Renal pelvis (tissue), 12 donors: ENCODE results near the gene WDR93. TPM values are rescaled to one million over a fixed set of nuclear protein-coding genes. Genes with fewer than 3 reads are reported as not detected.

Experiments used
- DNase-seq: peaks from one replicate; pipeline ENCODE4 v3.0.0-alpha.2; 2013
- long read RNA-seq, 16 experiments: transcript quantifications; one replicate each; lab custom pipeline, GENCODE V29; 2026
- polyA plus RNA-seq, 3 donors: library from polyadenylated mRNA; unstranded; fragments of 120-200 nt; gene quantifications; one replicate each; pipeline ENCODE4 v1.2.1, GENCODE V29; 2013; ENCODE audit not compliant: insufficient read length in 3 of 3

Gene WDR93
- polyA plus RNA-seq = 1 to 10 TPM; 2.4 to 4.0 (median 3.4) TPM
- long read RNA-seq, donor 1 = 0 reads
- long read RNA-seq, donor 2 = 0 reads
- long read RNA-seq, donor 3 = 0 reads
- long read RNA-seq, donor 4 = 0 reads
- long read RNA-seq, donor 5 = 0 reads
- long read RNA-seq, donor 6 = 0 reads
- long read RNA-seq, donor 7 = 0 reads
- long read RNA-seq, donor 8 = 0 reads
- long read RNA-seq, donor 9, partial matches to known transcripts = 0 of 1 reads
- long read RNA-seq, donor 9, other reads (novel, unspliced or antisense) = 0 of 1 reads
- long read RNA-seq, donor 10, partial matches to known transcripts = 0 of 18 reads
- long read RNA-seq, donor 10, other reads (novel, unspliced or antisense) = 18 of 18 reads
- long read RNA-seq, donor 11 = 0 reads
- long read RNA-seq, donor 12 = 0 reads
- long read RNA-seq, donor 13 = 0 reads
- long read RNA-seq, donor 14 = 0 reads
- long read RNA-seq, donor 15 = 0 reads
- long read RNA-seq, donor 16 = 0 reads

DNA sequence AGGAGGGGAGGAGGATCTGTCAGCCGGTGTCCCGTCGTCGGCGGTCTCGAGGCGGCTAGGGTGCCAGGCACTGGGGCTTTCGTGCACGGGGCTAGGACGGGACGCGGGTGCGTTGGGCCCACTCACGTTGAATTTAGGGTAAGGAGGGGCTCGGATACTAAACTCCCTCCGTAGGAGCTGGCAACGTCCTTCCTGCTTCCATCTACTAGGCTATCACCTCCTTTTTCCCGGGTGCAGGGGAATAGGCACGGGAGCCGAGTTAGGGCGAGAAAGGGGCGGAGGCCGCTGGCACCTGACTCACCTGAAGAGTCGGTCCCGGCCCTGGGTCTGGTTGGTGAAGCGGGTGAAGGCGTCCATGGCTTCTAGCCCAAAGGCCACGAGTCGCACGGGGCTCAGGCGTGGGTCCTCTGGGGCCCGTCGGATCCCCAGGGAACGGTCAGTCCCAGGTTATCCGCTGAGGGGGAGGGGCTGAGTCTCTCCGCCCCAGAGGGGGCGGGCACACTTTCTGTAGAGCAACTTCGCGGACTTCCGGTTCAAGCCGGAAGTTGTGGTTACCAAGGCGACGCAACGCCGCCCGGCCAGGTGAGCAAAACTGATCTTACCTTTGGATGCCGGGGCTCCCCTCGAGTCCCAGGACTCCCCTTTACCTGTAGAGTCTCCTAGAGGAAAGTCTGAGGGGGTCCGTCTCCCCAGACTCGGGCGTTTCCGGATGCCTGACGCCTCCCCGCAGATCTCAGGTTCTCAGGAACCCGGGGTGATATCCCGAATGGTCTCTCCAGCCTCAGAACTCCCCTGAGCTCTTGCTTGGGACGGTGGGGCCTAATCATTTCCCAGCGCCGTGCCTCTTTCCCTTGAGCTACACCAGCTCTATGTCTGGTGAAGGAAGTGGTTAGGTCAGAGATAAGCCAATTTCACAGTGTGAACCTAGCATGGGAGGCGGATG lies at the start of gene WDR93, which contains the start of gene PEX11A:
TSS of gene WDR93 (plus strand) at position 536 of the 943 bp plus-strand sequence. CDS start 10,936 bp downstream, outside the sequence.
TSS of gene PEX11A (minus strand) at position 479 of the 943 bp plus-strand sequence. CDS start at position 357, 122 bp downstream.
- DNase-seq = peak; percentile 86

- no peak for DNase-seq
Observed at GRCh38 chr15:89641053-89641452, 49.6 kb upstream of the WDR93 start.

- DNase-seq = no peak
Observed at GRCh38 chr15:89642106-89642505, 48.5 kb upstream of the WDR93 start.

- DNase-seq = no peak
Observed at GRCh38 chr15:89645680-89646079, 44.9 kb upstream of the WDR93 start.

DNA sequence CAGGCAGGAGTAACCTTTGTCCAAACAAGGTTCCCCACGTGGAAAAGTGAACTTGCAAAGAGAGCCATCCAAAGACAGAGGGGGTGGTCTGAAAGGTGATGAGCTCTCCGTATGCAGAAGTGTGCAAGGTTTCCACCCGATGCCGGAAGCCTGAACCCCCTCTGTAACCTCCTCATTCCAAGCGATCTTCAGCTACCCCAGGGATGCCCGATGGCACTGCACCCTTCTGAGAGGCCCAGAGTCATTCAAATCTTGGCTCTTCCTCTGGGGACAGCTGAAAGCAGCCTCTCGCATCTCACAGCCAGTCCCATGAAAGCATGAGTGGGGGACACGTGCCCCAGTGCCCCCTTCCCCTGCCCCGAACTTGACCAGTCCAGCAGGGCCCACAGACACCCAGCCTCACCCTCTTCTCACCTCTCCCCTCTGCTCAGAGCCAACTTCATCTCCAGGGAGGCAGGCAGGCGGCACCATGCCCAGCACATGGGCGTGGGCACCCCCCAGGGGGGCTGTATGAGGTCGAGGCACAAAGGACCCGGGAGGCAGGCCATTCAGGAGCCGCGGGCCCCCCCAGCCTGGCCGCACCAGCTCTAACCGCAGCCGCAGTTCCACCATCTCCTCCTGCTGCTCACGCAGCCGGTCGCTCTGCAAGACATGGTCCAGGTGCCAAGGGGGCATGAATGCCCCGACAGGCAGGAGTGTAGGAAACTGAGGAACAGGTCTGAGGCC lies 44.0 kb upstream of the WDR93 start:
- DNase-seq = no peak

DNA sequence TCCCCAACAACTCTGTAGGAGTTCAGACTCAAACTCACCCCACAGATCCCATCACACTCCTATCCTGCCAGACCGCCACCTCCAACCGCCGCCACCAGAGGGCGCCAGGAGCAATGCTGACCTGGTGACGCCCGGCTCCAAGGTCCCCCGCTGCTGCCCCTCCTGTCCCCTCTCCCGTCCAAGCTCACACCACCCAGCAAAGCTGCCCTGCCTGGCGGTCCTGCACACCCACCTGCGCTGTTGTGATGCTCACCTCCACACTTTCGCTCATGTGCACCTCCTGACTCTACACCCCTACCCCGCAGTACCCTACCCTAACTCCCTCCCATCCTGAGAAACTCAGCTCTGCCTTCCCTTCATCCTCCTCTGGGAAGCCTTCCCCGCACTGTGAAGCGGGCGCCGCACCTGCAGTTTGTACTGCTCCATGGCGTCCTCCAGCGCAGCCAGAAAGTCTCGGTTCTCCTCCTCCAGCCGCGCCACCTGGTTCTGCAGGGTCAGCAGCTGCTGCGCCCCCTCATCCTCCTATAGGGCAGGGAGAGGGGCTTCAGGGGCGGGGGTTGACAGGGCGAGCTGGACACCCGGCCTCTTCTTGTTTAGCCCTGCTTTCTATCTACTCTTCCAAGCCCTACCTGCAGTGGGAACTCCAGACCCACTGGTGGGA lies 43.3 kb upstream of the WDR93 start:
- peak; percentile 42 for DNase-seq

- DNase-seq = no peak
Observed at GRCh38 chr15:89648106-89649012, 42.3 kb upstream of the WDR93 start.

DNA sequence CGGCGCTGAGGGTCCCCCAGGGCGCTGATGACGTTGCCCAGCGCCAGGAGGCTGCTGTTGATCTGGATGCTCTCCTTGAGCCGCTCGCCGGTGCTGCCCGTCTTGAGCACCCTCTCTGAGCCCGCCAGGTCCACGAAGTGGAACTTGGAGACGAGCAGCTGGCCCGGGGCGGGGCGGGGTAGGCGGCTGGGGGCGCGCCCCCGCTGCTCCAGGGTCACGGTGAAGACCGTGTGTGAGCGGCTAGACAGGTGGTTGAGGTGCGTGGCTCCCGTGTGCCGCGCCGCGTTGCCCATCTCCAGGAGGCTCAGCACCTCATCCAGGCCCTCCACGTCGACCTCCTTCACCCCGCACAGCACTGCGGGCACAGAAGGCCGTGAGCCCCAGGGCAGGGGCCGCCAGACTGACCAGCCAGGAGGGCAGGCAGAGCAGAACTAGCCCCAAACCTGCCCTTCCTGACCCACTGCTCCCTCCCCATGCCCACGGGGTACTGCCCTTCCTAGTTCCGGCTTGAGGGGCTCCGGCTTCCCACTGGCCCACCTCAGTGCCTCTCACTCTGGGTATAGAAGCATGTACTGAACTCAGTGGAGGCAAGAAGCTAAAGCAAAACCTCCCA lies 41.5 kb upstream of the WDR93 start:
- DNase-seq = no peak

GRCh38 chr15:89649716-89650115 lies 40.9 kb upstream of the WDR93 start:
- DNase-seq = no peak

DNA sequence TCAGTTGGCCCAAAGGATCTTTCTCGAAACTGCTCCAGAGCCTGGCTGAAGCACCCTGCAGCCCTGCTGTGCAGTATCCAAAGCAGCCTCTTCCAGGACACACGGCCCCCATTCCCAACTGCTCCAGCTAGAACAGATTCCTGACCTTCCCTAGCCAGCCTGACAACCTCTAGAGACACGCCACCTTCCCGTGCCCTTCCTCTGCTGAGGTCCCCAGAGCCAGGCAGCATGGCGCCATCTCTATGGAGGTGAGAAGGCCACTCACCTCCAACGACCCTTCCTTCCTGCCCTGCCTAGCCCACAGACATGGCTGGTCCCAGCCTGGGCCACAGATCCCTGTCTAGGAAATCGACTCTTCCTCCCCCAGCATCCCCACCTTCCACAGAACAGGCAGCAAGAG lies 38.5 kb upstream of the WDR93 start:
- DNase-seq = no peak

GRCh38 chr15:89652666-89653065 lies 37.9 kb upstream of the WDR93 start:
- DNase-seq = no peak

DNA sequence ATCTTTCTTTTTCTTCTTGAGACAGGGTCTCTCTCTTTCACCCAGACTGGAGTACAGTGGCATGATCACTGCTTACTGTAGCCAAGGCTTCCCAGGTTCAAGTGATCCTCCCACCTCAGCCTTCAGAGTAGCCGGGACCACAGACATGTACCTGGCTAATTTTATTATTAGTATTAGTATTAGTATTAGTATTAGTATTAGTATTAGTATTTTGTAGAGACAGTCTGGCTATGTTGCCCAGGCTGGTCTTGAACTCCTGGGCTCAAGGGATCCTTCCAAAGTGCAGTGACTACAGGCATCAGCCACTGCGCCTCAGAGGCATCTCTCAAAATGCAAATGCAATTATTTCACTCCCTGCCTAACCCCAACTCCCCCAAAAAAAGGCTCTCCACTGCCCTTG lies 37.0 kb upstream of the WDR93 start:
- no peak for DNase-seq

DNA sequence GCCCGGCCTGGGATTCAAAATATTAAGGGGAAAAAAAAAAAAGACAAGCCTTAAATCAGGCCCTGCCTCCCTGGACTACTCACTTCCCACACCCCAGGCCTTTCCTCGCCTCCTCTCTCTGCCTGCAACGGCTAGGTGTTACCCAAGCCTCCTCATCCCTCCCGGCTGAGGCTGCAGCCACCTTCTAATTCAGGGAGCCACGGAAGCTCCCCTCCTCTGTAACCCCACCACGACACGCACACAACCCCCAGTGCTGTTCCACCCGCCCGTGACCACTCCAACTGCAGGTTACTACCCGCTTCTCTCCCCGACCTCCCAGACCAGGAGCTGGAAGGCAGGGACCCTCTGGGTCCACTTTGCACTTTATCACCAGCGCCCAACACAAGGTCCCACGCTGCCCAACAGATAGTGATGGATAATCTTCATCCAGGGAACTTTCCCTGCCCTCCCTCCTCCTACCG lies 36.3 kb upstream of the WDR93 start:
- no peak for DNase-seq

DNA sequence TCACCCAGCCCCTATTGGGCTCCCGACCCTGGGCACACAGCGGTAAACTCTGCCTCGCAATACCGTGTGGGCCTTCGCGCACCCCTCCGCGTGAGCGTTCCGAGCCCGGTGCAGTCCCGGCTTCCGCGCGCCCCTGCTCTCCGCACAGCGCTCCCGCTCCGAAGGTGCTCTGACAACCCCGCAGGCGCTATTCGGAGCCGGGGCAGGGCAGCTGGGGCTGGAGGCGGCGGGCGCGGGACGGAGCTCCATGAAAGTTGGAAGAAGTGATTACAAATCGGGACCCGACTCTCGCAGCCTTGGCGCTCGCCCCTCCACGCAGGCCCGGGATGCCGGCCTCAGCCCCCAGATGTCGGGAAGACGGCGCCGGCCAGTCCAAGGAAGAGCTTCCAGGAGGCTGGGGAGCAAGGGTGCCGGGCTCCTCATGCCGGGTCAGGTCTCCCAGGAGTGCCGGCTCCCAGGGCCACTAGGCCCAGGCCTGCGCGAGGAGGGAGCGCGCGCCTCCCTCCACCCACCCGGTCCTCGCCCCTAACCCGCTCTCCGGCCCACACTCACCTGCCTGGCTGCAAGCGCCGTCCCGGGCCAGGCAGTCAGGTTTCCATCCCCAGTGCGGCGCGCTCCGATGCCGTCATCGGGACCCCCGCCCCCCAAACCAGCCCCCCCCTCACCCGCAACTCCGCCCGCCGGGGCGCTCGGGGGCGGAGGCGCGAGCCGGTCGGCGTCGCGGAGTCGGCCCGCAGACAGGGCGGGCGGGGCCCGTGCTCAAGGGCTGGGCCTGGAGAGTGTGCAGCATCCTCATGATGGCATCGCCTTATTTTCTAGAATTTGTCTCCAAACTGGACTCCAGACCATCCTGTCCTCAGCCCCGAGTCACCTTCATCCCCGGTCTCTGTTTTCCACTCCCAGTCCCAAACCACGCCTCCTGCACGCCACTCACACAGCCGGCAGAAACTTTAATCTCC lies 35.5 kb upstream of the WDR93 start, which contains the start of gene KIF7:
TSS of gene KIF7 (minus strand) at position 621 of the 959 bp plus-strand sequence. CDS start 2,537 bp downstream, outside the sequence.
- DNase-seq = peak; percentile 76

DNA sequence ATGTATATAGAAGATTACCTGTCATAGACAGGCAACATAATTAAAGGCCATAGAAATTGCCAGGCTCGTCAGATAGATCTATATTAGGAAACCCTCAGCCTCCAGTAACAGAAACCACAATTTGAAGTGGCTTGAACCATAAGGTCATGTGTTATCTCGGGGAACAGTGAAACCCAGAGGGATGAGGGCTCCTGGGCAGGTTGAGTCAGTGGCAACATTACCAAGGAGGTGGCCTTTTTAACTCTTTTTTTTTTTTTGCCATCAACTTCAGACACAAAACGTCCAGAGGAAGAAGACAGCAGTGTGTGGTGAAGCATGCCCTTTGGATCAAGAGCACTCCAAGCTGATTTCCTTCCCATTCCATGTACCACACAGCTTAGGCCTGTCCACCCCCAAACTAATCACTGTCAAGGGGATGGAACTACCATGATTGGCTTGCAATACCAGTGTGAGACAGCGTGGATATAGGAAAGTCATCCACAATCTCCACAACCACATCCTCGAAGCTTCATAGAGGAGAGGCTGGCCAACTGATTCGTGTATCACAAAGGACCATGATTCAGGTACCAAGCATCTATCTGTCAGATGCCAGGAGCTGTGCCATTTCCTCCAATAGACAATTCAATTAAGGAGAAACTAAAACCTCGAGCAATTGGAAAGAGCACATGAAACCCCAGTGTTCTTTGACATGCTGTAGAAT lies 34.3 kb upstream of the WDR93 start:
- no peak for DNase-seq

- DNase-seq = no peak
Observed at GRCh38 chr15:89657686-89658200, 32.9 kb upstream of the WDR93 start.

GRCh38 chr15:89659295-89659694 lies 31.3 kb upstream of the WDR93 start:
- no peak for DNase-seq
